ENCODE data around the gene TUT1.
A peak's percentile ranks its signal among the peaks of the same experiment; 100 is the strongest.

The TUT1 gene

DNA sequence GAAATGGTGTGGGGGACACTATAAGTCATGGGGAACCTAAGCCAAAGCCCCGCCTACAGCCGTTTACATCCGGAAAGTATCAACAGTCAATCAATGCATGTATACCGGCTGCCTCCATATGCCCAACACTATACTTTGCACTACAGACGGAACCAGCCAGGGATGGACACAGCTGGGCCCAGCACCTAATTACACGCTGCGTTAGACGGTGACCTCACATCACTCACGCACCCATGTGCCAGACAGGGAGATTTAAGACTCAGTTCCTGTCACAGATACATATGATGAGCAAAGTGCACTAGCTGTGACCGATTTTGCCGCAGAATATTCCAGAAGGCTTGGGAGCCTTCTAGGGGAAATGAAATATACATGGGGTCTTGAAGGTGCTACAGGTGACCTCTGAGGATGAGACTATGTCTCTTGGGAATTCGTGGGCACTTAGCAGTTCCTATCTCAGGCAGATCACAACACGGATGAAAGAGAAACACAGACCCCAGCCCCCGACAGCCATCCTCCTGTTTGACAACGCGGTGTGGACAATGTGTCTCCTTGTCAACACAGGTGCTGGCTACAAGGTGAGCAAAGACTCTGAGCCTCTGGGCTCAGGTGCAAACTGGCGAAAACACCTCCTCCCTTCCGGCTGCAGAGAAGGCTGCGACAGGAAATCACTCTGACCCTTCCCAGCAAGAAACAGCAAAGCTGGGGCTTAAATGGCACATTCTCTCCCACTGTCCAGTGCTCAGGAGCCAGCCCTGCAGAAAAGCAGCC, 52.7 kb downstream of the TUT1 start:
- DNase-seq: no peak
- Mint-ChIP-seq H3K4me3 (peak overlapping the region; percentile 46), H3K27ac (peak overlapping the region; percentile 74), H3K4me1 (ENCODE audit: low read depth) (peaks cover 55% of the 10 kb centered on the region), H3K9me3 (no peaks in the 10 kb centered on the region), H3K36me3 (ENCODE audit: low read depth) (peaks cover 18% of the 10 kb centered on the region), H3K27me3 (no peaks in the 10 kb centered on the region)

DNA sequence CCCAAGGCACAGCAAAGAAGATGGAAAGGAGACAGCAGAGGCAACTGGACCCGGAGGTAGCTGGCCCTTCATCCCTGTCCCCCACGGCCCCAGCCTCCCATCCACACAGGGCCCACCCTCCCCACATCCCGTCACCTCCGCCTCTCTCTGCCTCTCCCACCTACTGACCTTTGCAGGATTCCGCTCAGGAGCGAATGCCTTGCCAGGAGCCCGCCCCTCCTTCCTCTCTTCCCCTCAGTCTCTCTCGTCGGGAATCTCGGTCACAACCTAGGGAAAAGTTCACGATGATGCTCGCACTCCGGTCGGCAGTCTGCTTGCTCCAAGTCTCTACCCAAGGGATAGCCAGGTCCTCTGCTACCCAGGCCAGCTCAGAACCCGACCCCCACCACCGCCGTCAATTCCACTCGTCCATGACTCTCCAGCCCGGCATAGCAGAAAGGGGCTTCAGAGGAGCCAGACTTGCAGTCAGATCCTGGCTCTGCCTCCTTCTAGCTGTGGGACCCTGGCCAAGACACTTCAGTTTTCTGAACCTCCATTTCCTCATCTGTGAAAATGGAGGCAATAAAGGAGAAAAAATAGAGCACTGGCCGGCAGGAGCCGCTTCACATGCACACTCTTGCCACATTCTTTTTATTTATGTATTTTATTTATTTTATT, 54.9 kb downstream of the TUT1 start:
- no peak for DNase-seq
- Mint-ChIP-seq H3K9me3 (no peaks in the 10 kb centered on the region), H3K27me3 (no peaks in the 10 kb centered on the region), H3K4me3 (no peak overlapping the region), H3K36me3 (ENCODE audit: low read depth) (peaks cover 41% of the 10 kb centered on the region), H3K27ac (peak overlapping the region; percentile 52), H3K4me1 (ENCODE audit: low read depth) (peaks cover 34% of the 10 kb centered on the region)

DNA sequence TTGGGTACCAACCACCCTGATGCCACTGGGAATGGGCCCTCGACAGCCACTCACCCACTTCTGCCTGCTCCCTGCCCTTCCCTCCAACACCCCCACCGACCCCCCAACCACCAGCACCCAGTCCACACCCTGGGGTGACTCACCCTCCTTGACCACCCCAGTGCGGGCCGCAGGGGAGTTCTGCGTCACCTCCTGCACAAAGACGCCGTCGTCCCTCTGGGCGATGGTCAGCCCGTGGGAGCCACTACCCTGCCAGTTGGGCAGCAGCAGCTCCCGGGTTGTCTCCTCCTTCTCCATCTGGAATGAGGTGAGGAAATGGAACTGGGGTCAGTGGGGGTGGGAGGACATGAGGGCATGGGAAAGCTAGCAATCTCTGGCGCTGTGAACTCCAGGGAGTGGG, 55.5 kb downstream of the TUT1 start:
- Mint-ChIP-seq H3K4me3 (no peak overlapping the region), H3K27ac (no peak overlapping the region), H3K36me3 (ENCODE audit: low read depth) (peaks cover 47% of the 10 kb centered on the region), H3K4me1 (ENCODE audit: low read depth) (peaks cover 27% of the 10 kb centered on the region), H3K27me3 (no peaks in the 10 kb centered on the region), H3K9me3 (no peaks in the 10 kb centered on the region)
- no peak for DNase-seq

DNA sequence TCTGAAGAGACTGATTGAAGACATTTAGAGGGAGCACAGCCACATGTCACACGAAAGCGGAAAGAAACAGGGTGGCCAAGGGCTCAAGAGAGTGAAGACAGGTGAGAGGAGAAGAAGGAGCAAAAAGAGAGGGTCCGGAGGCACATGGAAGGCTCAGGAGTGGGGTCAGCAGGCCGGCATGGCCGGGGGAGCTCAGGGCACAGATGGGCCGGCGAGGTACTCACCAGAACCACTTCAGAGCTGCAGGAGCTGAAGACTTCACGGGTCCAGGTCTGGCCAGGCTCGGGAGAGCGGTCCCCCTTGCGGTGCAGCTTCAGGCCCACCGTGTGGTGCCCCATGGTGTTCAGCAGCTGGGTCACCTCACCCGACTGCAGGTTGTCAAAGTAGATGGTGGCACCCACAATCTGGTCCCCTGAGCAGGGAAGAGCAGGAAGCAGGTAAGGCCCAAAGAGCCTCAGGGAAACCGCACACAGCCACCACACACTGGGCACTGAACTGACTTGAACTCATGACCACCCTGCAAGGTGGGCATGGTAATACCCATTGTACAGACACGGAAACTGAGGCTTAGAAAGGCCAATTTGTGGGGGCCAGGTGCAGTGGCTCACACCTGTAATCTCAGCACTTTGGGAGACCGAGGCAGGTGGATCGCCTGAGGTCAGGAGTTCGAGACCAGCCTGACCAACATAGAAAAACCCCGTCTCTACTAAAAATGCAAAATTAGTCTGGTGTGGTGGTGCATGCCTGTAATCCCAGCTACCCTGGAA, 56.4 kb downstream of the TUT1 start:
- no peak overlapping the region for H3K4me3 Mint-ChIP-seq
- peaks cover 54% of the 10 kb centered on the region for H3K36me3 Mint-ChIP-seq (ENCODE audit: low read depth)
- no peaks in the 10 kb centered on the region for H3K9me3 Mint-ChIP-seq
- DNase-seq: no peak
- H3K27ac Mint-ChIP-seq: no peak overlapping the region
- peaks cover 21% of the 10 kb centered on the region for H3K4me1 Mint-ChIP-seq (ENCODE audit: low read depth)
- no peaks in the 10 kb centered on the region for H3K27me3 Mint-ChIP-seq

DNA sequence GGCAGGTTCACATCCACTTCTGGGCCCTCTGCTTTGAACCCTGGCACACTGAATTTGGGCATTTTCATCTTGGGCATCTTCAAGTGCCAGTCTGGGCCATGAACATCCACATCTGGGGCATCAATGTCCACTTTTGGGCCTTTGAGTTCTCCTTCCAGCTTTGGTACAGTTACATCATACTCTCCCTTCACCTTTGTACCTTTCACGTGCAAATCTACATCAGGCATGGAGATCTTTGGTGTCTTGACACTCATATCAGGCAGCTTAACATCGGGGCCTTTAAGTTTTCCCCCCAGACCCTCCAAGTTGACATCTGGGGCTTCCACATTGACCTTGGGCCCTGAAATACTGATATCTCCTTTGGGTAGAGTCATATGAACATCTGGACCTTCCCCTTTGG, 59.2 kb downstream of the TUT1 start:
- no peak for DNase-seq
- peaks cover 81% of the 10 kb centered on the region for H3K36me3 Mint-ChIP-seq (ENCODE audit: low read depth)
- H3K27ac Mint-ChIP-seq: peak overlapping the region; percentile 14
- H3K4me1 Mint-ChIP-seq (ENCODE audit: low read depth): peaks cover 2% of the 10 kb centered on the region
- H3K9me3 Mint-ChIP-seq: no peaks in the 10 kb centered on the region
- no peaks in the 10 kb centered on the region for H3K27me3 Mint-ChIP-seq
- no peak overlapping the region for H3K4me3 Mint-ChIP-seq
